Hematopoietic multipotent progenitor cell treated with erythropoietin and hydrocortisone succinate and interleukin-3 and kit ligand, for 4 days (in vitro differentiated cells): ENCODE results near the gene SEC14L1.
"Not testable (repeated sequence)": the region's sequence is repeated elsewhere in the genome, so short reads cannot be mapped to it uniquely, and the experiment has no call there.

Experiments
- DNase-seq: peaks from one replicate; pipeline ENCODE4 v3.0.0-alpha.2; 2015

SEC14L1 gene

GRCh38 chr17:77245162-77245926 is 104.6 kb downstream of the SEC14L1 start:
- DNase-seq, result peak; percentile 17

- DNase-seq, result no peak
These were observed 105.6 kb downstream of the SEC14L1 start for GRCh38 chr17:77246110-77247047.

GRCh38 chr17:77247048-77247541 is 106.3 kb downstream of the SEC14L1 start:
- DNase-seq, result peak; percentile 90

- DNase-seq, result no peak
These were observed 106.8 kb downstream of the SEC14L1 start for GRCh38 chr17:77247609-77248008.

- no peak for DNase-seq
These were observed 107.7 kb downstream of the SEC14L1 start for GRCh38 chr17:77248216-77249114.

- DNase-seq, result no peak
These were observed 110.9 kb downstream of the SEC14L1 start for GRCh38 chr17:77251622-77252183.

- not testable (repeated sequence) for DNase-seq
These were observed 111.5 kb downstream of the SEC14L1 start for GRCh38 chr17:77252306-77252705.

GRCh38 chr17:77253611-77254051 is 112.9 kb downstream of the SEC14L1 start:
- DNase-seq, result no peak

GRCh38 chr17:77254951-77255825 is 114.4 kb downstream of the SEC14L1 start:
- DNase-seq, result no peak

- DNase-seq, result not testable (repeated sequence)
These were observed 115.2 kb downstream of the SEC14L1 start for GRCh38 chr17:77255970-77256369.

GRCh38 chr17:77256710-77257109 is 115.9 kb downstream of the SEC14L1 start:
- no peak for DNase-seq

GRCh38 chr17:77257169-77257568 is 116.4 kb downstream of the SEC14L1 start:
- no peak for DNase-seq

GRCh38 chr17:77257596-77258458 is 117.1 kb downstream of the SEC14L1 start:
- DNase-seq, result no peak

- DNase-seq, result no peak
These were observed 117.9 kb downstream of the SEC14L1 start for GRCh38 chr17:77258638-77259037.

- DNase-seq, result no peak
These were observed 124.0 kb downstream of the SEC14L1 start for GRCh38 chr17:77264617-77265230.

GRCh38 chr17:77266213-77266612 is 125.4 kb downstream of the SEC14L1 start:
- no peak for DNase-seq
